ENCODE measurements around the gene KLHL10.

The KLHL10 gene

DNA sequence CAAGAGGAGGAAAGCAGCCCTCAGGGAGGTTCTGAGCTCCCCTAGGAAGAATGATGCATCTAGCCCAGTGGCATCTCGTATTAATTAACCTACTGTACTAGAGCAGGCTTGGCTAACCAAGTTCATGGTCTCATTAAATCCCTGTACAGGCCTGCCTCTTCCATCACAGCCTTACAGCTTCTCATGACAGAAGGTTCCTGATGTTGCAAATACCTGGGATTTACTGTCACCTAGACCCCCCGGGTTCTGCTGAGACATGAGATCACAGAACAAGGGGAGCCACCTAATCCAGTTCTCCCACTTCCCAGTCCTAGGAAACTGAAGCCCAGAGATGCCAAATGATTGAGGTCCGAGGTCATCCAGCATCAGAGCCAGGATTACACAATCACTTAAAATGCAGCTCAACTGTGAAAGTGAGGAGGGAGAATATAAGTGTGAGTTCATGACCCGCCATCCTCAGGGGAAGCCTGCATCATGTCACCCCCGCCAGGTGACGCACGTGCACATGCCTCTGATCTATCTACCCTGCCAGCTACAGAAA, 57.2 kb downstream of the KLHL10 start:
- DNase-seq (ENCODE audit: low read depth, low spot score) = no peak

DNA sequence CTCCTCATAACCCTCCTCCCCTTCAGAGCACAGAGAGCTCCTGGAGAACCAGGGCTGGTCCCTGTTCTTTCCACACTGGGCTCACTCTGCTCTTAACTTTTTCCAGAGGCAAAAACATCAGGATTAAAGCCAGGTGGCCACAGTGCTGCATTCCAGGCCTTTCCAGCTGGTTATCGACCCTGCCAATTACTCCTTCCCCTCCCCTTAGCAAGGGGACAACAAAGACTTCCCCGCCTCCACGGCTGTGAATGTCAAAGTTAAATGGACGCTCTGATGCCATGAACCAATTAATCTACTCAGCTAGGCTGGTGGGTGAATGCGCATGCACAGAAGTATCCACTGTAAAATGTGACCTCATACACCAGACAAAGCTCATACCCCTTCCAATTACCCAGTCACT, 58.0 kb downstream of the KLHL10 start:
- DNase-seq (ENCODE audit: low read depth, low spot score) = no peak

GRCh38 chr17:41896726-41897125, 59.1 kb downstream of the KLHL10 start:
- DNase-seq (ENCODE audit: low read depth, low spot score) = no peak

Measured in activated naive CD8-positive, alpha-beta T cell treated with anti-CD3 and anti-CD28 coated beads, Interleukin-2, amount 50 U/mL, for 16 hours (primary cell).